Esophagus squamous epithelium (tissue), 4 donors: Measurements from ENCODE around the gene COL18A1.

Source experiments
- POLR2A ChIP-seq, 4 donors: fragments of 450-650 bp; IDR thresholded peaks; one replicate each; pipeline ENCODE4 v1.6.1; 2017; ENCODE audit warnings: antibody characterized with exemption in 4 of 4, mild to moderate bottlenecking in 4 of 4, moderate library complexity in 3 of 4
- TF ChIP-seq, protein P1 (sequence below), 6 experiments: fragments of 450-650 bp in 4 of 6; fragments of 200-600 bp in 2 of 6; sonication (generic) in 2 of 6; IDR thresholded peaks; one replicate each; pipeline ENCODE4 v1.5.1; 2016 to 2019; ENCODE audit warnings: antibody characterized with exemption in 6 of 6, mild to moderate bottlenecking in 4 of 6, moderate library complexity in 4 of 6

GRCh38 chr21:45481977-45482898, 77.3 kb downstream of the COL18A1 start:
- TF ChIP-seq, protein P1, sequence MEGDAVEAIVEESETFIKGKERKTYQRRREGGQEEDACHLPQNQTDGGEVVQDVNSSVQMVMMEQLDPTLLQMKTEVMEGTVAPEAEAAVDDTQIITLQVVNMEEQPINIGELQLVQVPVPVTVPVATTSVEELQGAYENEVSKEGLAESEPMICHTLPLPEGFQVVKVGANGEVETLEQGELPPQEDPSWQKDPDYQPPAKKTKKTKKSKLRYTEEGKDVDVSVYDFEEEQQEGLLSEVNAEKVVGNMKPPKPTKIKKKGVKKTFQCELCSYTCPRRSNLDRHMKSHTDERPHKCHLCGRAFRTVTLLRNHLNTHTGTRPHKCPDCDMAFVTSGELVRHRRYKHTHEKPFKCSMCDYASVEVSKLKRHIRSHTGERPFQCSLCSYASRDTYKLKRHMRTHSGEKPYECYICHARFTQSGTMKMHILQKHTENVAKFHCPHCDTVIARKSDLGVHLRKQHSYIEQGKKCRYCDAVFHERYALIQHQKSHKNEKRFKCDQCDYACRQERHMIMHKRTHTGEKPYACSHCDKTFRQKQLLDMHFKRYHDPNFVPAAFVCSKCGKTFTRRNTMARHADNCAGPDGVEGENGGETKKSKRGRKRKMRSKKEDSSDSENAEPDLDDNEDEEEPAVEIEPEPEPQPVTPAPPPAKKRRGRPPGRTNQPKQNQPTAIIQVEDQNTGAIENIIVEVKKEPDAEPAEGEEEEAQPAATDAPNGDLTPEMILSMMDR (IDR thresholded peaks at IDR 0.05), result no peak
- TF ChIP-seq POLR2A (IDR thresholded peaks at IDR 0.05), result no peak
